ENCODE measurements around the gene ZMIZ1. TPM values are rescaled to one million over a fixed set of nuclear protein-coding genes. Genes with fewer than 3 reads are reported as not detected.
A peak's percentile ranks its signal among the peaks of the same experiment; 100 is the strongest.

Gene ZMIZ1
- total RNA-seq, 1 experiment from 2014 or later: 42.3 TPM

DNA sequence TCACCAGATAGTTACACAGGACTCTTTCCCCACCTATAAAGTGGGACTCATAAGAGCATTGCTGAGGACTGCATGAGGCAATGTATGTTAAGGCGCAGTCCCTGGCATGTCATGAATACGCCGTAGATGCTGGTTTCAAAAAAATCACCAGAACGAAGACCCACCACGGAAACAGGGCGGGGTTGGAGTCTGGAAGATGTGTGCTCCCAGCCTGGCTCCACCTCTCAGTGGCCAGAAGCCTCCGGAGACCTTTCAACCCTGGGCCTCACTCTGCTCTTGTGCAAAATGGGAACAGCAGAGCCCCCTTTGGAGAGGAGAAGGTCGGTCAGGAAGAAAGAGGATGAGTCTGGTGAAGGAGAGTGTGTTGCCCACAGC is 12.4 kb upstream of the ZMIZ1 start:
- peak in 1 of 2 experiments; percentile 18 for DNase-seq
- H3K4me3 Mint-ChIP-seq (ENCODE audit: unreplicated experiment): no peak overlapping the region
- ChIA-PET POLR2A (no interaction called here), CTCF (no interaction called here)
- TF ChIP-seq, protein P1, sequence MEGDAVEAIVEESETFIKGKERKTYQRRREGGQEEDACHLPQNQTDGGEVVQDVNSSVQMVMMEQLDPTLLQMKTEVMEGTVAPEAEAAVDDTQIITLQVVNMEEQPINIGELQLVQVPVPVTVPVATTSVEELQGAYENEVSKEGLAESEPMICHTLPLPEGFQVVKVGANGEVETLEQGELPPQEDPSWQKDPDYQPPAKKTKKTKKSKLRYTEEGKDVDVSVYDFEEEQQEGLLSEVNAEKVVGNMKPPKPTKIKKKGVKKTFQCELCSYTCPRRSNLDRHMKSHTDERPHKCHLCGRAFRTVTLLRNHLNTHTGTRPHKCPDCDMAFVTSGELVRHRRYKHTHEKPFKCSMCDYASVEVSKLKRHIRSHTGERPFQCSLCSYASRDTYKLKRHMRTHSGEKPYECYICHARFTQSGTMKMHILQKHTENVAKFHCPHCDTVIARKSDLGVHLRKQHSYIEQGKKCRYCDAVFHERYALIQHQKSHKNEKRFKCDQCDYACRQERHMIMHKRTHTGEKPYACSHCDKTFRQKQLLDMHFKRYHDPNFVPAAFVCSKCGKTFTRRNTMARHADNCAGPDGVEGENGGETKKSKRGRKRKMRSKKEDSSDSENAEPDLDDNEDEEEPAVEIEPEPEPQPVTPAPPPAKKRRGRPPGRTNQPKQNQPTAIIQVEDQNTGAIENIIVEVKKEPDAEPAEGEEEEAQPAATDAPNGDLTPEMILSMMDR (IDR thresholded peaks at IDR 0.05; ENCODE audit: insufficient read depth in 1 of 2, low read depth in 1 of 2, low read length in 1 of 2, severe bottlenecking in 1 of 2, unreplicated experiment in 1 of 2): no peak
- H3K36me3 ChIP-seq (ENCODE audit: control insufficient read depth, insufficient read depth, low read length): no peaks in the 10 kb centered on the region
- H3K36me3 Mint-ChIP-seq (ENCODE audit: insufficient read depth, unreplicated experiment): peaks cover 6% of the 10 kb centered on the region
- H3K27me3 Mint-ChIP-seq (ENCODE audit: insufficient read depth, unreplicated experiment): no peaks in the 10 kb centered on the region
- peaks cover 43% of the 10 kb centered on the region for H3K4me1 Mint-ChIP-seq (ENCODE audit: low read depth, unreplicated experiment)
- H3K4me3 ChIP-seq (ENCODE audit: low read depth, low read length): no peak overlapping the region
- H3K4me1 ChIP-seq: peaks cover 66% of the 10 kb centered on the region
- no TSS peak for BruUV-seq (replicated peaks)
- intact Hi-C loops (cut with micrococcal nuclease; ENCODE audit: unreplicated experiment): loop anchor here (10.0 kb wide), 1 partner anchor 1012 kb away; no protein-coding TSS in a partner anchor
- no peaks in the 10 kb centered on the region for H3K9me3 Mint-ChIP-seq (ENCODE audit: unreplicated experiment)
- H3K27ac Mint-ChIP-seq (ENCODE audit: unreplicated experiment): no peak overlapping the region
- H3K27me3 ChIP-seq (replicated peaks; ENCODE audit: control insufficient read depth, insufficient read depth, low read length): no peaks in the 10 kb centered on the region
- H3K9me3 ChIP-seq: no peaks in the 10 kb centered on the region

DNA sequence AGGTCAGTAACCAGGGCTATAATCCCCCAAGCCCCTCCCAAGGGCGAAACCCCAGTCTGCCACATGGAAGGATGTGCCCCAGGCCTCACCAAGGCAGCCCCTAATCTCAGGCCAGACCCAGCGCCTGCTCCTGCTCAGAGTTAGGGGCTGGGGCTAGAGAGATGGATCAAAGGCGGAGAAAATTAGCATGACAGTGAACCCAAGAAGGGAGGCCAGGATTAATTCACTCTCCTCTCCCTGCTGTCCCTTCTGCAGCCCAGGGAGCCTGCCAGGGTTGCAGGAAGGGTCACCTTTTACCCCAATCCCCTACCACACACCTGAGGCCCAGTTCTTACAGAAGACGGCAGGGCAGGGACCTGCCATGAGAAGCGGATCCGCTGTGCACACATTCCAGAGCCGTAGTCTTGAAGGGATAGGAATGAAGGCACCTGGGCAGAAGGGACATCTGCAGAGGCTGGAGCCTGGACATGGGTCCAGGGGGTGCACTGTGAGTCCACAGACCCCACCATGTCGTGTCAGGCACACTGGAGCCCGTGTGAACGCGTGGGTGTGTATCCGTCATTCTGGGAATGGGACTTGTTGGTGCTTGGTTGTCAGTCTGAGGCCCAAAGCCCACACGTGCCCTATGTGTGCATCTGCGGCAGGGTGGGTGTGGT is 11.9 kb upstream of the ZMIZ1 start:
- intact Hi-C loops (cut with micrococcal nuclease; ENCODE audit: unreplicated experiment): loop anchor here (10.0 kb wide), 1 partner anchor 1012 kb away; no protein-coding TSS in a partner anchor

DNA sequence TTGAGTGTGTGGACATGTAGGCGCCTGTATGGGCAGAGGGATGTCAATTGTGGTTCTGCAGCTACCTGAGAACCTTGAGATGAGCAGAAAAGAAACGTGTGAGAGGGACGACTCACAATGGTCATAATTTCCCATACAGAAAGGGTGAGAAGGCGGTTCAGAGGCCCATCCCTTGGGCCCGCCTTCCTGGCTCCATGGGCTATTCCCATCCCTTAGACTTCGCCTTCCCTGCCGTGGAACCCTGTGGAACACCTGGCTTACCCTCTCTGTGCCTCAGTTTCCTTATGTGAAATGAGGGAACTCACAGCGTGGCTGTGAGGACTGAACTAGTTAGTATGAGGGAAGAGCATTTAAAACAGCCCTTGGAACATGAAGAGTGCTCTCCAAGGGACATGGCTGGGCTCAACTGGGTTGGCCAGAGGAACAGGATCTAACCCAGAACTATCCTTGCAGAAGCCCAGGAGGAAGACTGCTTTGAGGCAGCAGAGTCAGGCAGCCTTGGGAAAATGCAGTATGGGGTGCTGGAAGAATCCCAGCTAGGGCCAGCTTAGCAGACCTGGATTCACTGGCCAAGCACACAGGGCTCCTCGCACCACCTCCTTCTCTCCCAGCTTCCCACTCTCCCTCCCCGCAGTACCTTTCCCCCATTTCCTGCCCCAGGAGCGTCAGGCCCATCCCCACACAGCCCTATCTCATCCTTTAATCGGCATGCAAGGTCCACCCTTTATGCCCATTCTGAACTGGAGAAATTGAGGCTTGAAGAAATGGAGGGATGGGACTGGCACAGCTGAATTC is 11.1 kb upstream of the ZMIZ1 start:
- H3K36me3 Mint-ChIP-seq (ENCODE audit: insufficient read depth, unreplicated experiment): peaks cover 6% of the 10 kb centered on the region
- Histone ChIP-seq H3K27me3 (replicated peaks; ENCODE audit: control insufficient read depth, insufficient read depth, low read length) (no peaks in the 10 kb centered on the region), H3K4me1 (peaks cover 57% of the 10 kb centered on the region), H3K36me3 (ENCODE audit: control insufficient read depth, insufficient read depth, low read length) (no peaks in the 10 kb centered on the region), H3K9me3 (no peaks in the 10 kb centered on the region), H3K4me3 (ENCODE audit: low read depth, low read length) (no peak overlapping the region)
- TF ChIP-seq, protein P1 (IDR thresholded peaks at IDR 0.05; ENCODE audit: insufficient read depth in 1 of 2, low read depth in 1 of 2, low read length in 1 of 2, severe bottlenecking in 1 of 2, unreplicated experiment in 1 of 2): no peak
- POLR2A ChIA-PET: no interaction called here
- no TSS peak for BruUV-seq (replicated peaks)
- DNase-seq: peak in 1 of 2 experiments; percentile 19
- intact Hi-C loops (cut with micrococcal nuclease; ENCODE audit: unreplicated experiment): loop anchor here (2.0 to 10.0 kb wide), 2 partner anchors 85 to 1013 kb away; no protein-coding TSS in a partner anchor
- H3K27me3 Mint-ChIP-seq (ENCODE audit: insufficient read depth, unreplicated experiment): no peaks in the 10 kb centered on the region
- peak overlapping the region; percentile 82 for H3K27ac Mint-ChIP-seq (ENCODE audit: unreplicated experiment)
- CTCF ChIA-PET: no interaction called here
- H3K9me3 Mint-ChIP-seq (ENCODE audit: unreplicated experiment): no peaks in the 10 kb centered on the region
- H3K4me1 Mint-ChIP-seq (ENCODE audit: low read depth, unreplicated experiment): peaks cover 45% of the 10 kb centered on the region
- H3K4me3 Mint-ChIP-seq (ENCODE audit: unreplicated experiment): no peak overlapping the region

More for the DNA sequence above, 11.9 kb upstream of the ZMIZ1 start:
- BruUV-seq (replicated peaks): no TSS peak
- H3K4me3 Mint-ChIP-seq (ENCODE audit: unreplicated experiment): no peak overlapping the region
- CTCF ChIA-PET: no interaction called here
- no peaks in the 10 kb centered on the region for H3K36me3 ChIP-seq (ENCODE audit: control insufficient read depth, insufficient read depth, low read length)
- H3K27me3 Mint-ChIP-seq (ENCODE audit: insufficient read depth, unreplicated experiment): no peaks in the 10 kb centered on the region
- peak in 1 of 2 experiments; percentile 35 for DNase-seq
- no peak overlapping the region for H3K4me3 ChIP-seq (ENCODE audit: low read depth, low read length)
- peaks cover 61% of the 10 kb centered on the region for H3K4me1 ChIP-seq
- H3K9me3 Mint-ChIP-seq (ENCODE audit: unreplicated experiment): no peaks in the 10 kb centered on the region
- TF ChIP-seq, protein P1 (IDR thresholded peaks at IDR 0.05; ENCODE audit: insufficient read depth in 1 of 2, low read depth in 1 of 2, low read length in 1 of 2, severe bottlenecking in 1 of 2, unreplicated experiment in 1 of 2): no peak
- peaks cover 6% of the 10 kb centered on the region for H3K36me3 Mint-ChIP-seq (ENCODE audit: insufficient read depth, unreplicated experiment)
- peak overlapping the region; percentile 82 for H3K27ac Mint-ChIP-seq (ENCODE audit: unreplicated experiment)
- no peaks in the 10 kb centered on the region for H3K27me3 ChIP-seq (replicated peaks; ENCODE audit: control insufficient read depth, insufficient read depth, low read length)
- peaks cover 45% of the 10 kb centered on the region for H3K4me1 Mint-ChIP-seq (ENCODE audit: low read depth, unreplicated experiment)
- no peaks in the 10 kb centered on the region for H3K9me3 ChIP-seq
- POLR2A ChIA-PET: no interaction called here

All from Caco-2 (cell line).